ENCODE results near the gene EXOC6B. TPM values are rescaled to one million over a fixed set of nuclear protein-coding genes. Genes with fewer than 3 reads are reported as not detected.
"Not testable (repeated sequence)": the region's sequence is repeated elsewhere in the genome, so short reads cannot be mapped to it uniquely, and the experiment has no call there.

Gene EXOC6B
- polyA plus RNA-seq, 5 donors = 17.2 to 27.4 (median 26.6) TPM

DNA sequence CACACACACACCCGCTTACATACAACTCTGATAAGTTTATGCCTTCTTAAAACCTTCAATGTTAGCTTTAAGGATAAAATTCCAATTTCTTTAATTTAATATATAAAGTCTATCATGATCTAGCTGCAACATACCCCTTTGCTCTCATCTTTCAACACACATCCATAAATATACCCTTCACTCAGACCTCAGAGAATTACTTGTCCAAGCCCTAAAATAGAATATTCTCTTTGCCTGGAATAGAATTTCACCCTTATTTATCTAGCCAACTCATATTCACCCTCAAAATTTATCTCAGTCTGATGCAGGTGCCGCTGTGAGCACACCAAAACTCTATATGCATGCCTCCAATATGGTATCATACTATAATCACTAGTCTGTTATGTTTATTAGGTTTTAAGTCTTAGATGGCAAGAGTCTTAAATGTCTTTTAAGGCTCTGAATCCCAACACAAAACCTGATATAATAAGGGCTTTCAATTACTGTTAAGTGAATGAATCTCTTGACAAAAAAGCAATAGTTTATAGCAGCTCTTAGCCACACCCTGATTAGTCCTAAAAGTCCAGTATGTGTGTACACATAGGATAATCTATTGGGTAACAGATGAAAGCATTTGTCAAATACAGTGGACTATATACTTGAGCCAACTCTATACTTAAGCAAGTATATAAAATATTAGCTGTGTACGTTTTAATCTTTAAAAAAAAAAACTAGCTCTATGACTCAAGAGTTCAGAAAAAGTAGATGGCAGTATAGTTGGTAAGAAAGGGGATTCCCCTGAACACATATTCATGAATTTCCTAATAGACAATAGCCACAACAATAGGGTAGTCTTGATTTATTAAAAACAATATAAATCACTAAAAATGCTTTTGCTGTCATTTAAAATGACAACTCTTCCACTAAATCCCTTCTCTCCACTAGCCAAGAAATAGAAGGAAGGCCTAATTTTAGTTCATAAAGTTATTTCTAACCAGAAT is 144.5 kb downstream of the EXOC6B start:
- no peak for DNase-seq

- DNase-seq = no peak
These were observed 147.8 kb downstream of the EXOC6B start for GRCh38 chr2:72678024-72678423.

DNA sequence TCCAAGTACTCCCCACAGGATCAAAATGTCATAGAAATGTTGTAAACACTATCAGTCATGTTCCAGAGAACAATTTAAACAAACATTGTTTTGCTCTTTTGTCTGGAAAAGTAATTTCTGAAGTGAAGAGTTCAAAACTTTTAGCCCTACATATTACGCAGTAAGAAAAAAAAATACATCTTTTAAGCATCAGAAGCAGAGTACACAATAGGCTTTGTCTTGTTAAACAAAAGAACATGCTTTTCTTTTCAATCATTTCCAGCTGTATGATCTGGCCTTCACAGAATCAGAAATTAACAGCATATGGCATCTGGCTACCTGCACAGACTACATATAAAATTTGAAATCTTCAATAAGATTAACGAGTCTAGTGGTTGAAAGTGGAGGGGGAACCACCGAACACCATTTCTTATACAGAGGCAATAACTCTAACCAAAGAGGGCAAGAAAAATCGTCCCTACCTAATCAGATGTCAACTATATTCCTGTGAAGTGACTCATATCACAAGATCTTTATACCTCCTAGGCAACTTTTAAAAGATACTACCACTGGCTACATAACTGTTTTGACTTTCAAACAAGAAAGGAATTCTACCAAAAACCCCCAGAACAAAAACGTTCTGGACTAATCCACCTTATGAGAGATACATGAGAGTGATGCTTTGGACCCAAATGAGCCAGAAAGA is 149.3 kb downstream of the EXOC6B start:
- no peak for DNase-seq

DNA sequence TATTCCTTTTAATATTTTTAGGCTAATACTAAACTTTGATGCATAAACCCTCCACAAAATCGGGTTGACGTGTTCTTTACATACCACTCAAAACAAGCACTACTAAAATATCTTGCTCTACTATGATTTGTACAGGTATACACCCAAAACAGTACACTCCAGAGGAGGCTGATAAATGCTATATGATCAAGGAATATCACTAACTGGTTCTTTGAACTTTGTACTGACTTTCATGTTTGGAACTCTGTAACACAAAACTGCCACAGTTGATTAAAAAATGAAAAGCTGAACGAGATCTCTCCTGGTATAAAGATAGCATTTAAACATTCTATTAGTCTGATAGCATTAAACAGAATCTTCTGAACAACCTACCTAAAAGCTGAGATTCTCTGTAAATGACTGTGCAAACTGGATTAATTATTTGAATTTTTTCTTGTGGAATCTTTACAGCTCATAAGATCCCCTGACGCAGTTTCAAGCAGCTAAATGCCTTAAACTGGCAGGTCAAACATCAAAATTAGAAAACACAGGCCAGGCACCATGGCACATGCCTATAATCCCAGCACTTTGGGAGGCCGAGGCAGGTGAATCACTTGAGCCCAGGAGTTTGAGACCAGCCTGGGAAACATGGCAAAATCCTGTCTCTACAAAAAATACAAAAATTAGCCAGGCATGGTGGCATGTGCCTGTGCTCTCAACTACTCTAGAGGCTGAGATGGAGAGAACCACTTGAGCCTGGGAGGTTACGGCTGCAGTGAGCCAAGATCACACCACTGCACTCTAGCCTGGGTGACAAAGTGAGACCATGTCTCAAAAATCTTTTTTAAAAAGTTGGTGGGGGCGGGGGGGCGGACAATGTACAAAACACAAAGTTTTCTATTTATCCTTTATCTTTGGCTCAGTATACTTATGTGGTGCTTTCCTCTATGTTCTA is 150.6 kb downstream of the EXOC6B start:
- no peak for DNase-seq

DNA sequence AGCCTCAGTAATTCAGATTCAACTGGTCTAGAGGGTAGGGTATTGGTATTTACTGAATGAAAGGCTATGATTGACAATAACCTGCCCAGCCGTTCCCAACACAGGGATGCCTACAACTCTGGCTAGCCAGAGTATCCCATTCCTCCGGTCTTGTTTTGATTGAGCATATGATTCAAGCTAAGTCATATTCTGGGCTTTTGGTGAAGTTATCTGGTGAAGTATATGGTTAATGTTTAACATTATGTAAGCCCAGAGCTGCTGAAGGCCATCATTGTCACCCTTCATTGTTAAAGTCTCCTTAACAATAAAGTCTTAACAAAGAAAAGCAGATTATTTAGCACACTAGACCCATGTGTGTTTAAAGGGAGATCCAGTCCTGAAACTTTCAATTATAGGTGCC is 152.6 kb downstream of the EXOC6B start:
- DNase-seq = no peak

DNA sequence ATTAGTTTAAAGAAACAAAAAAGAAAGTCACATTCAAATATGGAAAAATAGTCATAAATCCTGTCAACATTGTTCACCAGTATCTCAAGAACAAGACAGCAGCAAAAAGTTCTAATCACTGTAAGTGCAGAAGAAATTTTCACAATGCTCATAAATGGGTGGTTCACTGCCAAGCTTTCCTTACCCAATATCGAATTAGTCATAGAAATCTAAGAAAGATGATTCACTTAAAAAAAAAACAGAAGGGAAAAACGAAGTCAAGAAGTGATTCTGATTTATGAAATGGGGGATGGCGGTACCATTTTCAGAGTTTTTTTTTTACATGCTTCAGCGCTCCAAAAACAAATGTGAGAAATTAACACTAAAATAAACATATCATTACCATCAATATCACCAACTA is 156.7 kb downstream of the EXOC6B start:
- DNase-seq = no peak

DNA sequence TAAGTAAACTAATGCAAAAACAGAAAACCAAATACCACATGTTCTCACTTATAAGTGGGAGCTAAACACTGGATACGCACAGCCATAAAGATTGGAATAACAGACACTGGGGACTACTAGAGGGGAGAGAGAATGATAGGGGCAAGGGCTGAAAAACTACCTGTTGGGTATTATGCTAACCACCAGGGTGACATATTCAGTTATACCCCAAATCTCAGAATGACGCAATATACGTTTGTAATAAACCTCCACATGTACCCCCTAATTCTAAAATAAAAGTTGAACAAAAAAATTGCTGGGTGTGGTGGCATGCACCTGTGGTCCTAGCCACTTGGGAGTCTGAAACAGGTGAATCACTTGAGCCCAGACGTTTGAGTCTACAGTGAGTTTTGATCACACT is 157.2 kb downstream of the EXOC6B start:
- DNase-seq = no peak

DNA sequence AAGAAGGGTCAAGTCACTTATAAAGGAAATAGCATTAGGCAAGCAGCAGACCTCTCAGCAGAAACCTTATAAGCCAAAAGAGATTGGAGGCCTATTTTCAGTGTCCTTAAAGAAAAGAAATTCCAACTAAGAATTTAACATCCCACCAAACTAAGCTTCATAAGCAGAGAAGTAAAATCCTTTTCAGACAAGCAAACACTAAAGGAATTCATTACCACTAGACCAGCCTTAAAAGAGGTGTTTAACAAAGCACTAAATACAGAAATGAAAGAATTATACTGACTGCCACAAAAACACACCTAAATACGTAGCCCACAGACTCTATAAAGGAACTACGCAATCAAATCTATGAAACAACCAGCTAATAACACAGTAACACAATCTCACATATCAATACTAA is 160.4 kb downstream of the EXOC6B start:
- DNase-seq = no peak

- DNase-seq = no peak
These were observed 163.8 kb downstream of the EXOC6B start for GRCh38 chr2:72661985-72662384.

DNA sequence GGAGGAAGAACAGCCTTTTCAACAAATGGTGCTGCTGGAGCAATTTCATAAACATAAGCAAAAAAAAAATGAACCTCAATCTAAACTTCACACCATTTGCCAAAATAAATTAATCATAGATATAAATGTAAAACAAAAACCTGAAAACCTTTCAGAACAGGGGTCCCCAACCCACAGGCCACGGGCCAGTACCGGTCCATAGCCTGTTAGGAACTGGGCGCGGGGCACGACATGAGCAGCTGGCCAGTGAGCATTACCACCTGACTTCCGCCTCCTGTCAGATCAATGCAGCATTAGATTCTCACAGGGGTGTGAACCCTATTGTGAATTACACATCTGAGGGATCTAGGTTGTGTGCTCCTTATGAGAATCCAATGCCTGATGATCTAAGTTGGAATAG is 176.0 kb downstream of the EXOC6B start:
- DNase-seq = no peak

DNA sequence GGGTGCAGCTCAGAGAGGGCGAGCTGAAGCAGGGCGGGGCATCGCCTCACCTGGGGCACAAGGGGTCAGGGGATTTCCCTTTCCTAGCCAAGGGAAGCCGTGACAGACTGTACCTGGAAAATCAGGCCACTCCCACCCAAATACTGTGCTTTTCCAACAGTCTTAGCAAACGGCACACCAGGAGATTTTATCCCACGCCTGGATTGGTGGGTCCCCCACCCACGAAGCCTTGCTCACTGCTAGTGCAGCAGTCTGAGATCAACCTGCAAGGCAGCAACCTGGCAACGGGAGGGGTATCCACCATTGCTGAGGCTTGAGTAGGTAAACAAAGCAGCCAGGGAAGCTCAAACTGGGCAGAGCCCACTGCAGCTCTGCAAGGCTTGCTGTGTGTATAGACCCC is 184.6 kb downstream of the EXOC6B start:
- DNase-seq = not testable (repeated sequence)

DNA sequence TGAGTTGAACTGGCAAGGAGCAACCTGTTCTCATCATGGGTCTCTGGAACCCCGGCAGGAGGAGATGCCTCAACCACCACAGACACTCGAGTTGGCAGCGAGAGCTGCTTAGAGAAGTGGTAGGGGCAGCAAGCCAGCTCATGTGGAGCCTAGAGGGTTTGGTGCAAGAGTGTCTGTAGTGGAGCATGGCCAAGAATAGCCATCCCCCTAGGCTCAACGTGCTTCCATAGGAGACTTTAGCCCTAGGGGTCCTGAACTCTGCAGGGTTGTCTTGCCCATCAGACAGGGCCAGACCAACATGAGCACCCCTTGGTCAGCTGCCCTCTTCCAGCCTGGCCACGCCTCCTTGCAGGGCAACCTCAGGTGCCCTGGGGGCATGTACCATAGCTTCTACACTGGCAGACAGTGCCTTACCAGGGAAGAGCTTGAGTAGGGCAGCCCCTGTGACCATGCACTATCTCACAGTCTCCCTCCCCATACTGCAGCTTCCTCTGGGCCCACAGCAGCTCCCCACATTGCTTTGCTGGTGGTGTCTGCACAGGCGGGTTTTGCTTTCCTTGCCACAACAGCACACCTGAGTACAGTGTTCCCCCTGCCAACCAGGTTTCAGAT is 187.1 kb downstream of the EXOC6B start:
- DNase-seq = no peak

GRCh38 chr2:72636210-72636609 is 189.6 kb downstream of the EXOC6B start:
- DNase-seq = no peak

- no peak for DNase-seq
These were observed 195.1 kb downstream of the EXOC6B start for GRCh38 chr2:72630767-72631166.

GRCh38 chr2:72629062-72629461 is 196.8 kb downstream of the EXOC6B start:
- no peak for DNase-seq

DNA sequence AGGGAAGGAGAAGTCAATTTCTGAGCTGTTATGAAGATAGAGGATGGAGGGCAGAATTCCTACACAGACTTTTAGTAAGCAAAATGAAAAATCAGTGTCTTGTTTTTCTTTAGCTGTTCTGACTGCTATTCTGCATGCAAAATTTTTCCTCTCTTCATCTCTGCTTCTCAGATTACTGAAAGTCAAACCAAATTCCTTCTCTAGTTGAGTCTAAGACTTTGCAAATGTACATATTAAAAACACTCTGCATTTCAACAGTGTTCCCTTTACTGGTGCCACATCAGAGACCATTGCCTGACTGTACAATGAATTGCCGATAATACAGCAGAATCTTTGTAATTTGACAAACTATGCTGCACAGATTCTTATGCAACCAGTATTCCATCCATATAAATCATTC is 198.8 kb downstream of the EXOC6B start:
- no peak for DNase-seq

DNA sequence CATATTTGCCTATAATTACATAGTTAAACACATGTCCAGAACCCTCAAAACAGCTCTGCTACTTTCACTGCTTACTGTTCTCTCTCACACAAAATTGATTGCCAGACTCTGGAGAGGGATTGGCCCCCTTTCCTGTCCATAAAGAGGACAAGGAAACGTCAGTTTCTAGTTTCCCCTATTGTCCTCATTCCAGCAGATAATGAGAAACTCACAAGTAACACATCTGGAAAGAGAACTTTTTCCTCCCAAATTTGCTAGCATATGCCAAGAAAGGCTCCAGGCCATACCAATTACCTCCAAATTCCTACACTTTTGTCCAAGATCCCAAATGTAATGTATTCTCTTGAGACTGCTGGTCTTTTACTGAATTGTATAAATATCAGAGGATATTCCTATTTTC is 200.5 kb downstream of the EXOC6B start:
- no peak for DNase-seq

- DNase-seq = no peak
These were observed 202.4 kb downstream of the EXOC6B start for GRCh38 chr2:72623481-72623880.

DNA sequence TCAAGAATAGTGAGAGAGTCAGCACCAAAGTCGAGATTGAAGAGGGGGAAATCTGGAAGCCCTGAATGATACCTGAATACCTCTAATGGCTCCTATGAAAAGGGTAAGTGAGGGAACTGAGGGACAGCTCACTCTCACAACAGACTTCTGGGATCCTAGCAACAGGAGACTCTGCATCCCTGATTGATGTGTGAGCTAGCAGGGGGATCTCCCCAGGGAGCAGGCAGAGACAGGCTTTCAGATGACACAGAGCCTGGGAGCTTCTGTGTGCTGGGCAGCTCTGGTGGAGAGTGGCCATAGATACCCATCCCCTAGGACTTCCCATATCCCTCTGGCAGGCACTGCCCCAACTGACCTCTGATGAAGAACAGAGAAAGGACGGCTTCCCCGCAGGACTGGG is 206.2 kb downstream of the EXOC6B start:
- no peak for DNase-seq

DNA sequence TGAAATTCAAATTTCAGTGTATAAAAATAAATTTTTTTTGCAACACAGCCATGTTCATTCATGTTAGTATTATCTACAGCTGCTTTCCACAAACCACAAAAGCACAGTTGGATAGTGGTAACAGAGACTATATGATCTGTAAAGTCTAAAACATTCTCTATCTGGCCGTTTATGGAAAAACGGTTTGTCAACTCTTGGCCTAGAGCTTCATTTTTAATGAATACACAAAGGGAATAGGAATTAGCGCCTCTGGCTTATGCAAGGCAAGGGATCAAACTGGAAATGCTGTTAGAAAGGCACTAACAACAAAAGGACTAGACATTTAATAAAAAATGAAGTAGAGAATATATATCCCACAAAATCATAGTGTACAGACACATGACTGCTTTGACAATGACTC is 211.9 kb downstream of the EXOC6B start:
- no peak for DNase-seq

DNA sequence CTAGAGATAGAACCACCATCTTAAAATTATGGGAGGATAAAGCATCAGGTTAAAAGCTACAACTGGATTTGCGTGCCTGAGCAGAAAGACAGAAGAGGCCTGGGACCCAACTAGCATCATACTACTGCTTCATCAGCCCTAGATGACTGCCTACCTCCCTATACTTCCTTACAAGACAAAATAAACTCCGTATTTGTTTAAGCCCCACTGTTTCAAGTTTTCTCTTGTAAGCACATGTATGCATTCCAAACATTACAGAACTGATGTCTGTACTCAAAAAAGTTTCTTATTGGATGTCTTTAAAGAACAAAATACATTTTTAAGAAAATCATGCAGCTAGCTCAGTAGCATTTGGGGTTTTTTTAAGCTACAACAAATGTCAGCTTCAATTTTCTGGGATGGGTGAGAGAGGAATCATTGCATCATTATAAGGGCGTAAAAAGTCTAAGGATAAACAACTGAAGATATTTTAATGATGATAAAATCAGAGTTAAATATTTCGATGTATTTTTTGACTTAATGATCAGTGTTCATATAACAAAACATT is 213.1 kb downstream of the EXOC6B start:
- DNase-seq = no peak
